ENCODE measurements around the gene DMD. TPM values are rescaled to one million over a fixed set of nuclear protein-coding genes. Genes with fewer than 3 reads are reported as not detected.

DMD gene
- total RNA-seq, 2 experiments from 2014 or later = 0.85 to 1.8 TPM

GRCh38 chrX:32514986-32515385 is 696.4 kb downstream of the DMD start:
- intact Hi-C loops (cut with DNase I, micrococcal nuclease) = no loop called here
- DNase-seq (no peak), ATAC-seq (no peak)
- no peak overlapping the region for H3K4me3 Mint-ChIP-seq
- POLR2A ChIA-PET = no interaction called here
- no peaks in the 10 kb centered on the region for H3K27me3 Mint-ChIP-seq
- CTCF ChIA-PET = no interaction called here
- no peaks in the 10 kb centered on the region for H3K4me1 Mint-ChIP-seq
- no peak overlapping the region for H3K27ac Mint-ChIP-seq
- no peaks in the 10 kb centered on the region for H3K36me3 Mint-ChIP-seq (ENCODE audit: low read depth)
- no peaks in the 10 kb centered on the region for H3K9me3 Mint-ChIP-seq (ENCODE audit: low read depth)

- no peak for DNase-seq
- H3K9me3 Mint-ChIP-seq (ENCODE audit: low read depth) = no peaks in the 10 kb centered on the region
- no peaks in the 10 kb centered on the region for H3K27me3 Mint-ChIP-seq
- ATAC-seq = no peak
- H3K27ac Mint-ChIP-seq = no peak overlapping the region
- POLR2A ChIA-PET = no interaction called here
- no peaks in the 10 kb centered on the region for H3K4me1 Mint-ChIP-seq
- H3K4me3 Mint-ChIP-seq = no peak overlapping the region
- intact Hi-C loops (cut with DNase I, micrococcal nuclease) = no loop called here
- CTCF ChIA-PET = no interaction called here
- no peaks in the 10 kb centered on the region for H3K36me3 Mint-ChIP-seq (ENCODE audit: low read depth)
Measured at GRCh38 chrX:32501606-32502005, 709.7 kb downstream of the DMD start.

GRCh38 chrX:32496671-32497070 is 714.7 kb downstream of the DMD start:
- Mint-ChIP-seq H3K27ac (no peak overlapping the region), H3K27me3 (no peaks in the 10 kb centered on the region), H3K4me3 (no peak overlapping the region), H3K9me3 (ENCODE audit: low read depth) (no peaks in the 10 kb centered on the region), H3K36me3 (ENCODE audit: low read depth) (no peaks in the 10 kb centered on the region), H3K4me1 (no peaks in the 10 kb centered on the region)
- ChIA-PET CTCF (no interaction called here), POLR2A (no interaction called here)
- ATAC-seq (no peak), DNase-seq (no peak)
- intact Hi-C loops (cut with DNase I, micrococcal nuclease) = no loop called here

- ATAC-seq (no peak), DNase-seq (no peak)
- Mint-ChIP-seq H3K36me3 (ENCODE audit: low read depth) (no peaks in the 10 kb centered on the region), H3K4me3 (no peak overlapping the region), H3K9me3 (ENCODE audit: low read depth) (no peaks in the 10 kb centered on the region), H3K4me1 (no peaks in the 10 kb centered on the region), H3K27me3 (no peaks in the 10 kb centered on the region), H3K27ac (no peak overlapping the region)
- POLR2A ChIA-PET = no interaction called here
- intact Hi-C loops (cut with DNase I, micrococcal nuclease) = no loop called here
- CTCF ChIA-PET = no interaction called here
Measured at GRCh38 chrX:32495855-32496254, 715.5 kb downstream of the DMD start.

- intact Hi-C loops (cut with DNase I, micrococcal nuclease) = no loop called here
- DNase-seq = no peak
- Mint-ChIP-seq H3K4me3 (no peak overlapping the region), H3K4me1 (no peaks in the 10 kb centered on the region), H3K36me3 (ENCODE audit: low read depth) (no peaks in the 10 kb centered on the region), H3K9me3 (ENCODE audit: low read depth) (no peaks in the 10 kb centered on the region), H3K27me3 (no peaks in the 10 kb centered on the region), H3K27ac (no peak overlapping the region)
- ATAC-seq = no peak
- ChIA-PET CTCF (no interaction called here), POLR2A (no interaction called here)
Measured at GRCh38 chrX:32489125-32489524, 722.2 kb downstream of the DMD start.

- intact Hi-C loops (cut with DNase I, micrococcal nuclease) = no loop called here
- Mint-ChIP-seq H3K4me3 (no peak overlapping the region), H3K27me3 (no peaks in the 10 kb centered on the region), H3K9me3 (ENCODE audit: low read depth) (no peaks in the 10 kb centered on the region), H3K36me3 (ENCODE audit: low read depth) (no peaks in the 10 kb centered on the region), H3K4me1 (no peaks in the 10 kb centered on the region), H3K27ac (no peak overlapping the region)
- no peak for DNase-seq
- ChIA-PET CTCF (no interaction called here), POLR2A (no interaction called here)
- ATAC-seq = no peak
Measured at GRCh38 chrX:32483534-32484136, 727.7 kb downstream of the DMD start.

- H3K36me3 Mint-ChIP-seq (ENCODE audit: low read depth) = no peaks in the 10 kb centered on the region
- intact Hi-C loops (cut with DNase I, micrococcal nuclease) = no loop called here
- H3K27me3 Mint-ChIP-seq = no peaks in the 10 kb centered on the region
- no peak for ATAC-seq
- DNase-seq = no peak
- H3K27ac Mint-ChIP-seq = no peak overlapping the region
- H3K9me3 Mint-ChIP-seq (ENCODE audit: low read depth) = no peaks in the 10 kb centered on the region
- ChIA-PET POLR2A (no interaction called here), CTCF (no interaction called here)
- H3K4me1 Mint-ChIP-seq = no peaks in the 10 kb centered on the region
- H3K4me3 Mint-ChIP-seq = no peak overlapping the region
Measured at GRCh38 chrX:32480019-32480418, 731.3 kb downstream of the DMD start.

GRCh38 chrX:32472364-32472763 is 739.0 kb downstream of the DMD start:
- DNase-seq (no peak), ATAC-seq (no peak)
- CTCF ChIA-PET = no interaction called here
- no peaks in the 10 kb centered on the region for H3K9me3 Mint-ChIP-seq (ENCODE audit: low read depth)
- intact Hi-C loops (cut with DNase I, micrococcal nuclease) = no loop called here
- H3K27me3 Mint-ChIP-seq = no peaks in the 10 kb centered on the region
- H3K36me3 Mint-ChIP-seq (ENCODE audit: low read depth) = no peaks in the 10 kb centered on the region
- POLR2A ChIA-PET = no interaction called here
- H3K27ac Mint-ChIP-seq = no peak overlapping the region
- H3K4me3 Mint-ChIP-seq = no peak overlapping the region
- no peaks in the 10 kb centered on the region for H3K4me1 Mint-ChIP-seq

GRCh38 chrX:32455704-32456103 is 755.6 kb downstream of the DMD start:
- H3K9me3 Mint-ChIP-seq (ENCODE audit: low read depth) = no peaks in the 10 kb centered on the region
- no peak overlapping the region for H3K4me3 Mint-ChIP-seq
- intact Hi-C loops (cut with DNase I, micrococcal nuclease) = no loop called here
- ATAC-seq = no peak
- no peaks in the 10 kb centered on the region for H3K4me1 Mint-ChIP-seq
- H3K27me3 Mint-ChIP-seq = no peaks in the 10 kb centered on the region
- H3K36me3 Mint-ChIP-seq (ENCODE audit: low read depth) = no peaks in the 10 kb centered on the region
- ChIA-PET POLR2A (no interaction called here), CTCF (no interaction called here)
- no peak for DNase-seq
- no peak overlapping the region for H3K27ac Mint-ChIP-seq

GRCh38 chrX:32451954-32452695 is 759.2 kb downstream of the DMD start:
- Mint-ChIP-seq H3K27ac (no peak overlapping the region), H3K4me3 (no peak overlapping the region), H3K27me3 (no peaks in the 10 kb centered on the region), H3K36me3 (ENCODE audit: low read depth) (no peaks in the 10 kb centered on the region), H3K9me3 (ENCODE audit: low read depth) (no peaks in the 10 kb centered on the region), H3K4me1 (peaks cover 4% of the 10 kb centered on the region)
- ChIA-PET CTCF (no interaction called here), POLR2A (no interaction called here)
- DNase-seq = no peak
- intact Hi-C loops (cut with DNase I, micrococcal nuclease) = no loop called here
- ATAC-seq = no peak

- Mint-ChIP-seq H3K36me3 (ENCODE audit: low read depth) (no peaks in the 10 kb centered on the region), H3K27me3 (no peaks in the 10 kb centered on the region), H3K4me1 (peaks cover 4% of the 10 kb centered on the region), H3K4me3 (no peak overlapping the region), H3K27ac (peak overlapping the region; percentile 37), H3K9me3 (ENCODE audit: low read depth) (no peaks in the 10 kb centered on the region)
- intact Hi-C loops (cut with DNase I, micrococcal nuclease) = no loop called here
- ATAC-seq = no peak
- DNase-seq = no peak
- ChIA-PET POLR2A (no interaction called here), CTCF (no interaction called here)
Measured at GRCh38 chrX:32448945-32449344, 762.4 kb downstream of the DMD start.

GRCh38 chrX:32448320-32448719 is 763.0 kb downstream of the DMD start:
- Mint-ChIP-seq H3K27me3 (no peaks in the 10 kb centered on the region), H3K9me3 (ENCODE audit: low read depth) (no peaks in the 10 kb centered on the region), H3K4me3 (no peak overlapping the region), H3K4me1 (peaks cover 4% of the 10 kb centered on the region), H3K27ac (no peak overlapping the region), H3K36me3 (ENCODE audit: low read depth) (no peaks in the 10 kb centered on the region)
- ChIA-PET POLR2A (no interaction called here), CTCF (no interaction called here)
- DNase-seq (no peak), ATAC-seq (peak; percentile 76)
- intact Hi-C loops (cut with DNase I, micrococcal nuclease) = no loop called here

GRCh38 chrX:32447640-32448039 is 763.7 kb downstream of the DMD start:
- CTCF ChIA-PET = no interaction called here
- intact Hi-C loops (cut with DNase I, micrococcal nuclease) = no loop called here

More at GRCh38 chrX:32447640-32448039, 763.7 kb downstream of the DMD start:
- peaks cover 4% of the 10 kb centered on the region for H3K4me1 Mint-ChIP-seq
- DNase-seq (no peak), ATAC-seq (no peak)
- POLR2A ChIA-PET = no interaction called here
- H3K27me3 Mint-ChIP-seq = no peaks in the 10 kb centered on the region
- no peaks in the 10 kb centered on the region for H3K36me3 Mint-ChIP-seq (ENCODE audit: low read depth)
- no peak overlapping the region for H3K27ac Mint-ChIP-seq
- H3K4me3 Mint-ChIP-seq = no peak overlapping the region
- H3K9me3 Mint-ChIP-seq (ENCODE audit: low read depth) = no peaks in the 10 kb centered on the region
